BLaER1 (cell line): Measurements from ENCODE around the gene METTL25.
"Not testable (repeated sequence)": the region's sequence is repeated elsewhere in the genome, so short reads cannot be mapped to it uniquely, and the experiment has no call there.

Experiments used
- H3K27ac ChIP-seq: shearing (Covaris generic); formaldehyde crosslinking; 2 replicates; pipeline ENCODE4 v1.8.1; 2022
- H3K27me3 ChIP-seq: shearing (Covaris generic); formaldehyde crosslinking; 2 replicates; pipeline ENCODE4 v1.8.1; 2022
- H3K36me3 ChIP-seq: shearing (Covaris generic); formaldehyde crosslinking; 2 replicates; pipeline ENCODE4 v1.8.1; 2022
- H3K4me1 ChIP-seq: shearing (Covaris generic); formaldehyde crosslinking; 2 replicates; pipeline ENCODE4 v1.8.1; 2022
- H3K4me2 ChIP-seq: shearing (Covaris generic); formaldehyde crosslinking; 2 replicates; pipeline ENCODE4 v1.8.1; 2022
- H3K4me3 ChIP-seq: shearing (Covaris generic); formaldehyde crosslinking; 2 replicates; pipeline ENCODE4 v1.8.1; 2022
- H3K9ac ChIP-seq: shearing (Covaris generic); formaldehyde crosslinking; 2 replicates; pipeline ENCODE4 v1.8.1; 2022
- H3K9me3 ChIP-seq: shearing (Covaris generic); formaldehyde crosslinking; 2 replicates; pipeline ENCODE4 v1.8.1; 2022
- H4K20me1 ChIP-seq: shearing (Covaris generic); formaldehyde crosslinking; 2 replicates; pipeline ENCODE4 v1.8.1; 2022
- Cebpa-rat ChIP-seq: shearing (Covaris generic); IDR thresholded peaks from 2 replicates; pipeline ENCODE4 v1.8.1; 2022

Gene METTL25

GRCh38 chr12:82351390-82351789 is 6.9 kb upstream of the METTL25 start:
- H4K20me1 ChIP-seq = peaks cover 15% of the 10 kb centered on the region; the same call in 1 of the 2 replicates
- peaks cover 8% of the 10 kb centered on the region for H3K4me1 ChIP-seq
- H3K36me3 ChIP-seq = peaks cover 77% of the 10 kb centered on the region
- no peak overlapping the region for H3K27ac ChIP-seq
- H3K9ac ChIP-seq = no peak overlapping the region
- no peaks in the 10 kb centered on the region for H3K9me3 ChIP-seq
- TF ChIP-seq Cebpa-rat = no peak
- H3K27me3 ChIP-seq = no peaks in the 10 kb centered on the region
- H3K4me2 ChIP-seq = no peak overlapping the region
- no peak overlapping the region for H3K4me3 ChIP-seq

GRCh38 chr12:82357340-82357739 is 989 bp upstream of the METTL25 start:
- Histone ChIP-seq H4K20me1 (peaks cover 6% of the 10 kb centered on the region; the same call in 1 of the 2 replicates), H3K27ac (peak overlapping the region; percentile 98), H3K4me1 (peaks cover 27% of the 10 kb centered on the region), H3K9ac (peak overlapping the region; percentile 95), H3K27me3 (no peaks in the 10 kb centered on the region), H3K4me2 (peak overlapping the region; percentile 73), H3K4me3 (peak overlapping the region; percentile 86), H3K36me3 (peaks cover 42% of the 10 kb centered on the region), H3K9me3 (no peaks in the 10 kb centered on the region; the same call in 1 of the 2 replicates)
- no peak for TF ChIP-seq Cebpa-rat

DNA sequence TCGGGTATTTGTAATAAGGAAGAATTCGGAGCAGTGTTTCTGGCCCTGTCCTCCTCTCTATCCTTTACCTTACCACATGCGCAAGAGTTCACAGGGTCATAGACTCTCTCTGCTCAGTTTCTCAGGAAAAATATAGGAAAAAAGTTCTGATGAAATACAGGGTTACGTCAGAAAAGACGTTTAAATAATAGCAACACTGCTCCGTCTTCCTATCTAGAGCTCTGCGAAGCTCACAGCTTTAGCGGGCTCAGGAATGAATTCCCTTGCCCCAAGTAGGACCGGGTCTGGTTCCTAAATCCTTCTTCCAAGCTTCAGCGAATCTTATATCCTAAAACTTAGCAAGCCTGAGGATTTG is 507 bp upstream of the METTL25 start:
- Histone ChIP-seq H3K9me3 (no peaks in the 10 kb centered on the region; the same call in 1 of the 2 replicates), H3K36me3 (peaks cover 37% of the 10 kb centered on the region), H3K9ac (peak overlapping the region; percentile 95), H3K4me3 (peak overlapping the region; percentile 86), H4K20me1 (peaks cover 6% of the 10 kb centered on the region; the same call in 1 of the 2 replicates), H3K4me2 (peak overlapping the region; percentile 73), H3K27me3 (no peaks in the 10 kb centered on the region), H3K4me1 (peaks cover 27% of the 10 kb centered on the region), H3K27ac (peak overlapping the region; percentile 98)
- no peak for TF ChIP-seq Cebpa-rat

DNA sequence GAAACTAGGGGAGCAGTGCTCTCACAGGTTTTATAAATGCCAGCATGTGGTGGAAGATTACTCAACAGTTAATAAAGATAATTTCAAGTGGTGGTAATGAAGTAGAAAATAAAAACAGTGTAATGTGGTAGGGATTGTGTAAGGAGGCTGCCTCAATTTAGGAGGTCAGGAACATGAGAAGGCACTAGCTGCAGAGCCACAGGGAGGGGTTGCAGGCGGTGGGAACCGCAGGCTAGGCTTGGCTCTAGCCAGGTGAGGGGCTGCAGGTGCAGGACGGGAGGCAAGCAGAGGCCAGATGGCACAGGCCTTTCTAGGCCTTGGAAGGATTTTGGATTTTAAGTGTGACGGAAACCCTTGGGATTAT is 768 bp downstream of the METTL25 start:
- Histone ChIP-seq H3K4me3 (peak overlapping the region; percentile 86), H3K4me2 (peak overlapping the region; percentile 84), H4K20me1 (peaks cover 6% of the 10 kb centered on the region; the same call in 1 of the 2 replicates), H3K9ac (peak overlapping the region; percentile 95; the same call in 1 of the 2 replicates), H3K27me3 (no peaks in the 10 kb centered on the region), H3K36me3 (peaks cover 24% of the 10 kb centered on the region), H3K9me3 (no peaks in the 10 kb centered on the region; the same call in 1 of the 2 replicates), H3K27ac (0 out of 2 replicates have a peak overlapping the region, but pooled peaks have one; percentile 18), H3K4me1 (peaks cover 27% of the 10 kb centered on the region)
- TF ChIP-seq Cebpa-rat = no peak

- not testable (repeated sequence) for H3K36me3 ChIP-seq, H3K9me3 ChIP-seq, H3K4me3 ChIP-seq, H4K20me1 ChIP-seq, H3K9ac ChIP-seq, H3K27me3 ChIP-seq, H3K27ac ChIP-seq, H3K4me2 ChIP-seq
- peaks cover 25% of the 10 kb centered on the region for H3K4me1 ChIP-seq
Observed at GRCh38 chr12:82360834-82361233, 2.5 kb downstream of the METTL25 start.

GRCh38 chr12:82361461-82361915 is 3.2 kb downstream of the METTL25 start:
- Histone ChIP-seq H3K4me3 (no peak overlapping the region), H3K4me1 (peaks cover 18% of the 10 kb centered on the region), H3K4me2 (no peak overlapping the region), H4K20me1 (no peaks in the 10 kb centered on the region), H3K27ac (no peak overlapping the region), H3K9ac (no peak overlapping the region), H3K27me3 (no peaks in the 10 kb centered on the region), H3K36me3 (peaks cover 1% of the 10 kb centered on the region; the same call in 1 of the 2 replicates), H3K9me3 (no peaks in the 10 kb centered on the region; the same call in 1 of the 2 replicates)
- TF ChIP-seq Cebpa-rat = no peak

- Histone ChIP-seq H3K4me1 (peaks cover 9% of the 10 kb centered on the region), H3K9ac (no peak overlapping the region), H3K27me3 (no peaks in the 10 kb centered on the region), H4K20me1 (no peaks in the 10 kb centered on the region), H3K9me3 (no peaks in the 10 kb centered on the region; the same call in 1 of the 2 replicates), H3K36me3 (no peaks in the 10 kb centered on the region), H3K4me2 (no peak overlapping the region), H3K27ac (no peak overlapping the region), H3K4me3 (no peak overlapping the region)
- TF ChIP-seq Cebpa-rat = no peak
Observed at GRCh38 chr12:82363990-82364389, 5.7 kb downstream of the METTL25 start.

DNA sequence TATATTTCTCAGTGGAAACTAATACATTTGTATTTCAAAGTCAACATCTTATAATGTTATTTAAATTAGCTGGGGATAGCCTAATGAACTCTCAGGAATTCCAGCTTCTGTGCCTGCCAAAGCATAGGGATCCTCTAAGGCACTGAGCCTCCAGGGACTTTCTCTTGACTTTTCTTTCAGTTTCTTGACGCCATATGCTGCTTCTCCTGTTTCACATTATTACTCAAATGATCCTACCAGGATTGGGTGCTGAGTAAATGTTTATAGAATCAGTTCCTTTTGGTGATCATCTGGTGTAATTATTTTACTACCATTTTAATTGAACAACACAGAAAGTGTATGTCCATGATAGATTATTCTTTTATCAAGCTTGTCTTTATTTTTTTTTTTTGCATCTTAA is 7.9 kb downstream of the METTL25 start:
- TF ChIP-seq Cebpa-rat = no peak
- Histone ChIP-seq H3K9me3 (peaks cover 12% of the 10 kb centered on the region), H3K4me2 (no peak overlapping the region), H3K9ac (no peak overlapping the region), H3K4me3 (no peak overlapping the region), H3K36me3 (no peaks in the 10 kb centered on the region), H4K20me1 (no peaks in the 10 kb centered on the region), H3K27me3 (no peaks in the 10 kb centered on the region), H3K4me1 (no peaks in the 10 kb centered on the region), H3K27ac (no peak overlapping the region)

GRCh38 chr12:82375201-82375600 is 16.9 kb downstream of the METTL25 start:
- Histone ChIP-seq H3K27me3 (no peaks in the 10 kb centered on the region), H3K4me3 (no peak overlapping the region), H3K9me3 (peaks cover 15% of the 10 kb centered on the region), H3K27ac (no peak overlapping the region), H3K4me1 (no peaks in the 10 kb centered on the region), H3K4me2 (no peak overlapping the region), H4K20me1 (no peaks in the 10 kb centered on the region), H3K36me3 (peaks cover 11% of the 10 kb centered on the region; the same call in 1 of the 2 replicates), H3K9ac (no peak overlapping the region)
- no peak for TF ChIP-seq Cebpa-rat

DNA sequence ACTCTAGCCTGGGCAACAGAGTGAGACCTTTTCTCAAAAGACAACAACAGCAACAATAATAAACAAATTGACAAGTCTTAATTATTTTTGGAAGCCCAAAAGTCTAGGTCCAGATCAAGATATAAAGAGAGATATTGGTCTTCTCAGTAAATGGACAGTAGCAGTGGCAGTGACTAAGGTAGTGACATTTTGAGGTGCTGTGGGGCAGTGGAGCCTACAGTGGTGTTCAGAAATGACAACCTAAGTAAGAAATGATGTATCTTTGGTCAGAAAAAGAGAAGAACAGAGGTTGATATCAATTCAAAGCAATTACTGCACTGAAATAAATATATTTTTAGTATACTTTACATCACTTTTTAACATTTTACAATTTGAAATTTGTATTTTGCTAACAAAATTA is 20.7 kb downstream of the METTL25 start:
- Histone ChIP-seq H4K20me1 (no peaks in the 10 kb centered on the region), H3K9ac (no peak overlapping the region), H3K9me3 (peaks cover 6% of the 10 kb centered on the region), H3K27ac (no peak overlapping the region), H3K36me3 (peaks cover 4% of the 10 kb centered on the region; the same call in 1 of the 2 replicates), H3K4me1 (no peaks in the 10 kb centered on the region), H3K27me3 (no peaks in the 10 kb centered on the region), H3K4me2 (no peak overlapping the region), H3K4me3 (no peak overlapping the region)
- TF ChIP-seq Cebpa-rat = no peak
